DMS114 treated with DMSO at 0.1 percent for 48 hours (cell line): ENCODE measurements around the gene FAM83E.
"Not testable (repeated sequence)": the region's sequence is repeated elsewhere in the genome, so short reads cannot be mapped to it uniquely, and the experiment has no call there.

Source experiments
- DNase-seq: peaks from one replicate; lab custom pipeline; 2025; ENCODE audit not compliant: unreplicated experiment; lab: John Stamatoyannopoulos, UW

FAM83E gene

GRCh38 chr19:48614436-48615230 is at the start of gene FAM83E:
Gene FAM83E (minus strand): TSS chr19:48615076. CDS start chr19:48613372, 1,704 bp downstream.
- DNase-seq = no peak

GRCh38 chr19:48664476-48664875 is 49.6 kb upstream of the FAM83E start:
- DNase-seq = no peak

GRCh38 chr19:48663667-48664066 is 48.8 kb upstream of the FAM83E start:
- DNase-seq = no peak

GRCh38 chr19:48661711-48662090 is 46.8 kb upstream of the FAM83E start:
- no peak for DNase-seq

GRCh38 chr19:48660852-48661710 is 46.2 kb upstream of the FAM83E start:
- peak; percentile 73 for DNase-seq

- DNase-seq = peak; percentile 8
These were observed 44.9 kb upstream of the FAM83E start for GRCh38 chr19:48659768-48660167.

GRCh38 chr19:48658483-48658882 is 43.6 kb upstream of the FAM83E start:
- DNase-seq = no peak

- DNase-seq = not testable (repeated sequence)
These were observed 43.0 kb upstream of the FAM83E start for GRCh38 chr19:48657828-48658227.

GRCh38 chr19:48656840-48657474 is 42.1 kb upstream of the FAM83E start:
- DNase-seq = no peak

GRCh38 chr19:48654299-48655059 is 39.6 kb upstream of the FAM83E start:
- no peak for DNase-seq

- no peak for DNase-seq
These were observed 36.8 kb upstream of the FAM83E start for GRCh38 chr19:48651683-48652048.

GRCh38 chr19:48650974-48651682 is 36.3 kb upstream of the FAM83E start:
- DNase-seq = no peak

- DNase-seq = no peak
These were observed 33.3 kb upstream of the FAM83E start for GRCh38 chr19:48648134-48648533.

- no peak for DNase-seq
These were observed 31.9 kb upstream of the FAM83E start for GRCh38 chr19:48646722-48647216.

- peak; percentile 59 for DNase-seq
These were observed 31.3 kb upstream of the FAM83E start, which contains the start of gene CA11 for GRCh38 chr19:48646001-48646721. Gene CA11 (minus strand): TSS chr19:48646187. CDS start chr19:48645632, 555 bp downstream.

- DNase-seq = no peak
These were observed 30.7 kb upstream of the FAM83E start for GRCh38 chr19:48645620-48646000.

GRCh38 chr19:48644839-48645619 is 30.2 kb upstream of the FAM83E start:
- peak; percentile 71 for DNase-seq

GRCh38 chr19:48644355-48644754 is 29.5 kb upstream of the FAM83E start:
- DNase-seq = no peak

GRCh38 chr19:48642862-48643261 is 28.0 kb upstream of the FAM83E start:
- no peak for DNase-seq
